ENCODE data around the gene HOXA13. TPM values are rescaled to one million over a fixed set of nuclear protein-coding genes. Genes with fewer than 3 reads are reported as not detected.

The HOXA13 gene
- total RNA-seq, 2 experiments from 2014 or later = not detected

- peaks cover 84% of the 10 kb centered on the region for H3K27me3 Mint-ChIP-seq
- CTCF ChIA-PET = interaction anchor here (0.6 to 3.7 kb wide), 39 partner anchors 9 to 1309 kb away, joined by 3 to 38 read pairs (median 4); partner anchors contain the start of genes HOXA3 and HOXA4
- H3K36me3 Mint-ChIP-seq = peaks cover 1% of the 10 kb centered on the region
- no peak overlapping the region for H3K27ac Mint-ChIP-seq
- ATAC-seq = no peak
- no peaks in the 10 kb centered on the region for H3K9me3 Mint-ChIP-seq (ENCODE audit: low read depth)
- H3K4me1 Mint-ChIP-seq = peaks cover 7% of the 10 kb centered on the region
- no peak for DNase-seq
- peak overlapping the region; percentile 57 for H3K4me3 Mint-ChIP-seq
Measured at GRCh38 chr7:27161214-27161720, 38.6 kb downstream of the HOXA13 start.

GRCh38 chr7:27160546-27161213 lies 39.2 kb downstream of the HOXA13 start:
- Mint-ChIP-seq H3K4me1 (peaks cover 8% of the 10 kb centered on the region), H3K36me3 (peaks cover 1% of the 10 kb centered on the region), H3K4me3 (peak overlapping the region; percentile 57), H3K27ac (no peak overlapping the region), H3K9me3 (ENCODE audit: low read depth) (no peaks in the 10 kb centered on the region), H3K27me3 (peaks cover 85% of the 10 kb centered on the region)
- DNase-seq = peak; percentile 85
- ATAC-seq = peak; percentile 74
- CTCF ChIA-PET = interaction anchor here (0.6 to 3.7 kb wide), 39 partner anchors 8 to 1309 kb away, joined by 3 to 38 read pairs (median 4); partner anchors contain the start of genes HOXA3 and HOXA4

DNA sequence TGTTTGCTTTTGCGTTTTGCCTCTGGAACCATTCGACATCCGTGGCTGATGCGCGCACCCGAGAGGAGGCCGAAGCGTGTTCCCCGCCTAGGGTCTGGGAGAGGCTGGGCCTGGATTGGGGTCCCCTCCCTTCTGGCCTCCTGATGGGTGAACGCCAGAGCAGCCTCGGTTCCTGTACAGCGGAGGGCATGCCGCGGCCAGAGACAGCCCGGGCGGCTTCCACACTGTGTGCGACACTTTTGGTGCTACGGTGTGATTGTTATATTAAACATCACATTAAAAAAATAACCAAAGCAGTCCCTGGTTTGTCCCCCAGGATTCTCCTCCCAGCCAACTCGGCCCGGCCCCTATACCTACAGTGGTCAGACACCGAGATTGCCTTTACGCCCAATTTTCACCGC lies 39.7 kb downstream of the HOXA13 start:
- no peak for DNase-seq
- ATAC-seq = peak; percentile 20
- Mint-ChIP-seq H3K27me3 (peaks cover 87% of the 10 kb centered on the region), H3K9me3 (ENCODE audit: low read depth) (no peaks in the 10 kb centered on the region), H3K4me1 (peaks cover 11% of the 10 kb centered on the region), H3K4me3 (peak overlapping the region; percentile 16), H3K36me3 (peaks cover 1% of the 10 kb centered on the region), H3K27ac (no peak overlapping the region)
- CTCF ChIA-PET = interaction anchor here (1.1 to 3.7 kb wide), 17 partner anchors 8 to 1304 kb away, joined by 3 to 38 read pairs (median 7); partner anchors contain the start of gene HOXA3

- peaks cover 15% of the 10 kb centered on the region for H3K4me1 Mint-ChIP-seq
- DNase-seq (no peak), ATAC-seq (no peak)
- no peaks in the 10 kb centered on the region for H3K9me3 Mint-ChIP-seq (ENCODE audit: low read depth)
- H3K27me3 Mint-ChIP-seq = peaks cover 89% of the 10 kb centered on the region
- CTCF ChIA-PET = interaction anchor here (0.7 to 1.2 kb wide), 5 partner anchors 27 to 790 kb away, joined by 3 read pairs; no protein-coding TSS in a partner anchor
- H3K4me3 Mint-ChIP-seq = peak overlapping the region; percentile 16
- H3K36me3 Mint-ChIP-seq = peaks cover 1% of the 10 kb centered on the region
- H3K27ac Mint-ChIP-seq = no peak overlapping the region
Measured at GRCh38 chr7:27159266-27160144, 40.4 kb downstream of the HOXA13 start.

DNA sequence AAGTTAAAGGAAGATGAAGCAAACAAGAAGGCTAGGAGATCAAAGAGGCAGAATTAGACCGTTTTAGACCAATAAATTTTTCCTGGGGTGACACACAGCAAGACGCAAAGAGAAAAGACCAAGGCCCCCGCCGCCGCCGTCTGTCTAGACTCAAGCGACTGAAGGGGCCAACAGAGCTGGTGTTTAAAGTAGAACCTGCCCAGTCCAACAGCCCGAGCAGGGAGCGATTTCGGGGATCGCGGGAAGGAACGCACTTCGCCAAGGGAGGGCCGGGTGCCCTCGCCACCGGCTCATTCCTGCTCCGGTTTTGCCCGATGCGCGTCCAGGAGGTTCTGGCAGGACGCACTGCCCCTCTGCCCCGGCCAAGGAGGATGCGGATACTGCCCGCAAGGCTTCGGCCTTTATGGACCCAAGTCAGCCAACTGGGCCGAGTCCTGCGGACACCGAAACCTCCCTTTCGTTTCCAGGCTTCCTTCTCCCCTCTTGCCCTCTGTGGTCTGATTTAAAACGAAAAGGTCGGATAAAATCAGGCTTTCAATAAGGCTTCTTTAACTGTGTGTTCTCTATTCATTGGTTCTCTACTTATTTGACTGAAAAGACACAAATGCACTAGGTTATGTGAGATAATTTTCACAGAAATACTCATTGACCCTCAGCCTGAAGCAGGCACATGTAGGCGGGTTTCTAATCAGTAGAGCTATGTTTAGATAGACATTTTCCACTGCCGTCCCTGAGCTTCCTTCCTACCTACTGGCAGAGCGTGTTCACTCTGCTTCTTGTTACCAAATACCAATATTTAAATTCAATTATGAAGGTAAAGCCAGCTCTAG lies 41.2 kb downstream of the HOXA13 start:
- Mint-ChIP-seq H3K27me3 (peaks cover 89% of the 10 kb centered on the region), H3K9me3 (ENCODE audit: low read depth) (no peaks in the 10 kb centered on the region), H3K4me1 (peaks cover 18% of the 10 kb centered on the region), H3K4me3 (no peak overlapping the region), H3K27ac (peak overlapping the region; percentile 61), H3K36me3 (peaks cover 1% of the 10 kb centered on the region)
- no peak for DNase-seq
- CTCF ChIA-PET = interaction anchor here (0.7 to 1.2 kb wide), 5 partner anchors 28 to 789 kb away, joined by 3 read pairs; no protein-coding TSS in a partner anchor
- no peak for ATAC-seq

- peaks cover 88% of the 10 kb centered on the region for H3K27me3 Mint-ChIP-seq
- peak overlapping the region; percentile 61 for H3K27ac Mint-ChIP-seq
- H3K4me1 Mint-ChIP-seq = peaks cover 18% of the 10 kb centered on the region
- no peak for ATAC-seq
- no peak overlapping the region for H3K4me3 Mint-ChIP-seq
- no peaks in the 10 kb centered on the region for H3K9me3 Mint-ChIP-seq (ENCODE audit: low read depth)
- DNase-seq = no peak
- peaks cover 1% of the 10 kb centered on the region for H3K36me3 Mint-ChIP-seq
- CTCF ChIA-PET = interaction anchor here (0.7 to 1.5 kb wide), 2 partner anchors 8 to 24 kb away, joined by 3 to 6 read pairs; partner anchors contain the start of gene HOXA9
Measured at GRCh38 chr7:27157702-27158431, 42.0 kb downstream of the HOXA13 start.

GRCh38 chr7:27156916-27157701 lies 42.8 kb downstream of the HOXA13 start:
- peak overlapping the region; percentile 57 for H3K27ac Mint-ChIP-seq
- ATAC-seq = no peak
- peaks cover 1% of the 10 kb centered on the region for H3K36me3 Mint-ChIP-seq
- DNase-seq = no peak
- peaks cover 87% of the 10 kb centered on the region for H3K27me3 Mint-ChIP-seq
- CTCF ChIA-PET = interaction anchor here (0.7 to 1.5 kb wide), 3 partner anchors 9 to 23 kb away, joined by 3 to 6 read pairs (median 3); partner anchors contain the start of gene HOXA9
- peaks cover 19% of the 10 kb centered on the region for H3K4me1 Mint-ChIP-seq
- H3K9me3 Mint-ChIP-seq (ENCODE audit: low read depth) = no peaks in the 10 kb centered on the region
- no peak overlapping the region for H3K4me3 Mint-ChIP-seq

- Mint-ChIP-seq H3K36me3 (peaks cover 3% of the 10 kb centered on the region), H3K4me1 (peaks cover 25% of the 10 kb centered on the region), H3K27me3 (peaks cover 89% of the 10 kb centered on the region), H3K9me3 (ENCODE audit: low read depth) (no peaks in the 10 kb centered on the region), H3K27ac (peak within 1 kb of the TSS; percentile 64), H3K4me3 (peak within 1 kb of the TSS; percentile 36)
- CTCF ChIA-PET = interaction anchor here (1.5 kb wide), 1 partner anchor 9 kb away, joined by 6 read pairs; the partner anchor contains the start of gene HOXA9
- ATAC-seq (no peak), DNase-seq (no peak)
Measured at GRCh38 chr7:27156508-27156898, 43.4 kb downstream of the HOXA13 start, which contains the start of gene HOXA7. HOXA7 (minus strand) TSS chr7:27156675; CDS start chr7:27156545, 130 bp downstream.

DNA sequence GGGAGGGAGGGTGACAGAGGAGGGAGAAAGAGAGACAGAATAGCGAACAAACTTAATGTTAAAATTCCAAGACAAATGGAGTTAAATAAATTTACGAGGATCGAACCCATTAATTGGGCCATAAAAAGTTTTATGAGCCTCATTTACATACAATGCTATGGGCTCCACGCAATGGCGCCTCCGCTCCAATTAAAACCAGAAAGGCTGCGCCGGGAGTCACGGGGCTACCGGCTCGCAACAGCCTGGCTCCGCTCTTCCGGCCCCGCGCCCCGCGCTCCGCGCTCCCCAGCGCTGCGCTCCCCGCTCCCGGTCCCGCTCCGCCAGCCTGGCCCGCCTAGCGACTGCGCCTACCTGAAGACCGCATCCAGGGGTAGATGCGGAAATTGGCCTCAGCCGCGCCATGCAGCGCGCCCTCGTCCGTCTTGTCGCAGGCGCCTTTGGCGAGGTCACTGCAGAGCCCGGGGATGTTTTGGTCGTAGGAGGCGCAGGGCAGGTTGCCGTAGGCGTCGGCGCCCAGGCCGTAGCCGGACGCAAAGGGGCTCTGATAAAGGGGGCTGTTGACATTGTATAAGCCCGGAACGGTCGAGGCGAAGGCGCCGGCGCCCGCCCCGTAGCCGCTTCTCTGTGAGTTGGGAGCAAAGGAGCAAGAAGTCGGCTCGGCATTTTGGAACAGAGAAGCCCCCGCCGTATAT lies 43.9 kb downstream of the HOXA13 start:
- Mint-ChIP-seq H3K4me1 (peaks cover 28% of the 10 kb centered on the region), H3K9me3 (ENCODE audit: low read depth) (no peaks in the 10 kb centered on the region), H3K4me3 (peak overlapping the region; percentile 36), H3K27me3 (peaks cover 92% of the 10 kb centered on the region), H3K27ac (peak overlapping the region; percentile 64), H3K36me3 (peaks cover 3% of the 10 kb centered on the region)
- no peak for DNase-seq
- CTCF ChIA-PET = interaction anchor here (1.2 to 1.5 kb wide), 3 partner anchors 10 to 53 kb away, joined by 3 to 6 read pairs (median 4); partner anchors contain the start of gene HOXA9
- no peak for ATAC-seq

DNA sequence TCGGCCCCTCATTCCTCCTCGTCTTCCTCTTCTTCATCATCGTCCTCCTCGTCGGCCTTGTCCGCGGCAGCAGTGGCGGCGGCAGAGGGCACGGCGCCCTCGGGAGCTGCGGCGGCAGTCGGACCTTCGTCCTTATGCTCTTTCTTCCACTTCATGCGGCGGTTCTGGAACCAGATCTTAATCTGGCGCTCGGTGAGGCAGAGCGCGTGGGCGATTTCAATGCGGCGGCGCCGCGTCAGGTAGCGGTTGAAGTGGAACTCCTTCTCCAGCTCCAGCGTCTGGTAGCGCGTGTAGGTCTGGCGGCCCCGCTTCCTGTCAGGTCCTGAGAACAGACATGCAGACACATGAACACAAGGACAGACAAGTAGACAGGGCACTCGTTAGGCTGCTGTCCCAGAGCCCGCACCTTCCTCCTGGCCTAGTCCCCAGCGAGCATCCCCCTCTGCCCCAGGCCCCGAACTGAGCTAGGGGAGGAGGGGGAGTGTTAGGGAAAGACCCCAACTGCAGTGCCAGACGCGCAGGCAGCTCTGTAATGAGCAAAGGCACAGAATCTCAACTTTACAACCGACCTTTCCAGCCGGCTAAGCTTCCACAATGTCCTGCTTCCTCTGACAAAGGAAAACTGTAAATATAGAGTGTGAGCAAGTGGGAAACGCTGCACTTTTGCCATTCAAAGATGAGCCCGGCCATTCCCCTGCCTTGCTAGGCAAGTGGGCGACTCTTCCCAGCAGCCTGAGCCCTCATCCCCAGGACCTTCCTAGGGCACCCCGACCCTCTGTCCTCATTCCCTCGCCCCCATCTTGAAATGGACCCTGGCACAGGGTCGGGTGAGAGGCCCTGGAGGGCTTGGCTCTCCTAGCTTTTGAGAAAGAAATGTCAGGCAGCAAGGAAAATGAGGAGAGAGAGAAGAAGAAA lies 44.7 kb downstream of the HOXA13 start:
- Mint-ChIP-seq H3K4me3 (no peak overlapping the region), H3K36me3 (peaks cover 3% of the 10 kb centered on the region), H3K9me3 (ENCODE audit: low read depth) (no peaks in the 10 kb centered on the region), H3K27ac (peak overlapping the region; percentile 64), H3K27me3 (peaks cover 94% of the 10 kb centered on the region), H3K4me1 (peaks cover 31% of the 10 kb centered on the region)
- CTCF ChIA-PET = interaction anchor here (1.2 to 1.3 kb wide), 2 partner anchors 41 to 54 kb away, joined by 3 to 4 read pairs; no protein-coding TSS in a partner anchor
- ATAC-seq (no peak), DNase-seq (no peak)

Data from activated CD8-positive, alpha-beta memory T cell treated with anti-CD3 and anti-CD28 coated beads, Interleukin-2, amount 10 ng/mL, durations not matched to agents 7 days and 5 days (primary cell).